ENCODE results near the gene RAB3B. TPM values are rescaled to one million over a fixed set of nuclear protein-coding genes. Genes with fewer than 3 reads are reported as not detected.

The RAB3B gene
- total RNA-seq, 1 donor from 2014 or later = 20.4 TPM

GRCh38 chr1:51858892-51859291, 131.6 kb downstream of the RAB3B start:
- H3K4me3 ChIP-seq = no peak overlapping the region
- no peak for TF ChIP-seq CTCF (IDR thresholded peaks at IDR 0.05)
- no peak for TF ChIP-seq EZH2 (IDR thresholded peaks at IDR 0.05)
- TF ChIP-seq EZH2phosphoT487 (IDR thresholded peaks at IDR 0.05) = no peak
- no peak overlapping the region for H3K4me2 ChIP-seq
- Mint-ChIP-seq H3K36me3 (peaks cover 1% of the 10 kb centered on the region), H3K4me1 (no peaks in the 10 kb centered on the region), H3K4me3 (no peak overlapping the region), H3K9me3 (no peaks in the 10 kb centered on the region), H3K27ac (no peak overlapping the region), H3K27me3 (ENCODE audit: insufficient read depth, low read depth) (no peaks in the 10 kb centered on the region)
- H3K27me3 ChIP-seq = no peaks in the 10 kb centered on the region
- no peaks in the 10 kb centered on the region for H3K4me1 ChIP-seq
- H4K20me1 ChIP-seq (ENCODE audit: low read depth) = no peaks in the 10 kb centered on the region
- H3K9me3 ChIP-seq (ENCODE audit: low read depth) = no peaks in the 10 kb centered on the region
- no peaks in the 10 kb centered on the region for H3F3A ChIP-seq (ENCODE audit: low read depth)
- no peaks in the 10 kb centered on the region for H3K36me3 ChIP-seq
- H2AFZ ChIP-seq (replicated peaks) = no peak overlapping the region
- H3K79me2 ChIP-seq (ENCODE audit: low read depth) = peaks cover 73% of the 10 kb centered on the region
- H3K9ac ChIP-seq = no peak overlapping the region
- no peak overlapping the region for H3K27ac ChIP-seq
- DNase-seq (ENCODE audit: low spot score) = no peak

Small RNA genes lying within 50 kb of the gene (small RNA-seq; reads per million reads assigned to genes)
- gene RN7SL290P = not detected
- gene RNA5SP48 = not detected

Other genes with a start within 250 kb of the RAB3B start
- 98.4 and 141 TPM in 2 replicates for gene NRDC, start 112.0 kb downstream of the RAB3B start, total RNA-seq (ENCODE audit: low replicate concordance)
- 3.5 and 7.3 TPM in 2 replicates for gene KTI12, start 43.1 kb upstream of the RAB3B start, total RNA-seq (ENCODE audit: low replicate concordance)
- gene TXNDC12, start 64.5 kb upstream of the RAB3B start, total RNA-seq (ENCODE audit: low replicate concordance) = 64.5 and 75.3 TPM in 2 replicates
- gene BTF3L4, start 65.6 kb upstream of the RAB3B start, total RNA-seq (ENCODE audit: low replicate concordance) = 174 and 288 TPM in 2 replicates
- gene ZFYVE9, start 151.4 kb upstream of the RAB3B start, total RNA-seq (ENCODE audit: low replicate concordance) = 32.9 and 42.7 TPM in 2 replicates